Esophagus muscularis mucosa (tissue), 4 donors: Measurements from ENCODE around the gene MLST8. TPM values are rescaled to one million over a fixed set of nuclear protein-coding genes. Genes with fewer than 3 reads are reported as not detected.
A peak's percentile ranks its signal among the peaks of the same experiment; 100 is the strongest.

Source experiments
- DNase-seq: peaks from one replicate; pipeline ENCODE4 v3.0.0-alpha.2; 2017; ENCODE audit errors: extremely low spot score
- H3K27ac ChIP-seq, 4 donors: fragments of 200-600 bp; sonication (generic); replicated peaks in 1 of 4; 1 replicate in 3 of 4; 2 replicates in 1 of 4; pipeline ENCODE4 v1.5.1; 2016 to 2019; ENCODE audit warnings: mild to moderate bottlenecking in 1 of 4
- H3K27me3 ChIP-seq, 4 donors: fragments of 200-600 bp; sonication (generic); one replicate each; pipeline versions ENCODE4 v1.5.1 to v1.6.0; 2016 to 2019
- H3K36me3 ChIP-seq, 4 donors: fragments of 200-600 bp; sonication (generic); one replicate each; pipeline ENCODE4 v1.5.1; 2016 to 2019
- H3K4me1 ChIP-seq, 4 donors: fragments of 200-600 bp; sonication (generic); one replicate each; pipeline ENCODE4 v1.5.1; 2016 to 2019
- H3K4me3 ChIP-seq, 4 donors: fragments of 200-600 bp; sonication (generic); 1 replicate in 2 of 4; 2 replicates in 2 of 4; pipeline ENCODE4 v1.5.1; 2016 to 2019; ENCODE audit warnings: mild to moderate bottlenecking in 4 of 4, moderate library complexity in 1 of 4
- H3K9me3 ChIP-seq, 4 donors: fragments of 200-600 bp; sonication (generic); 1 replicate in 3 of 4; 2 replicates in 1 of 4; pipeline ENCODE4 v1.5.1; 2016 to 2019
- CTCF ChIP-seq, 3 experiments: fragments of 200-600 bp in 2 of 3; fragments of 450-650 bp in 1 of 3; sonication (generic) in 2 of 3; IDR thresholded peaks; one replicate each; pipeline ENCODE4 v1.5.1; 2017 to 2019; ENCODE audit warnings: antibody characterized with exemption in 3 of 3, mild to moderate bottlenecking in 2 of 3, moderate library complexity in 1 of 3
- EP300 ChIP-seq: sonication (generic); formaldehyde crosslinking; IDR thresholded peaks from one replicate; pipeline ENCODE4 v1.6.1; 2017; ENCODE audit warnings: antibody characterized with exemption
- POLR2A ChIP-seq: fragments of 450-650 bp; IDR thresholded peaks from one replicate; pipeline ENCODE4 v1.6.1; 2017; ENCODE audit warnings: antibody characterized with exemption, moderate library complexity, mild to moderate bottlenecking, low read depth
- POLR2AphosphoS5 ChIP-seq, 2 donors: sonication (generic); formaldehyde crosslinking; IDR thresholded peaks; one replicate each; pipeline ENCODE4 v1.6.1; 2017; ENCODE audit warnings: antibody characterized with exemption in 2 of 2
- WGBS: methylation state at CpG from one replicate; pipeline ENCODE4 v1.1.5; 2018; 5-methylcytosine and 5-hydroxymethylcytosine counted together
- intact Hi-C: fragments of 100-400 bp; cut with DNase I; formaldehyde crosslinking; loops from one replicate; pipeline ENCODE4 v1.15.1; 2023
- total RNA-seq, 4 donors: library from RNA; depleted of rRNA; stranded (reverse); fragments of >200 nt; gene quantifications; one replicate each; pipeline versions ENCODE4 v1.1.0 to v1.2.1, GENCODE V29; 2016

Gene MLST8
- 10 to 100 TPM; 23.7 to 62.8 (median 36.3) TPM for total RNA-seq

- TF ChIP-seq EP300: no peak
- TF ChIP-seq POLR2A: peak; percentile 70
- peak; percentile 86 to 94 for TF ChIP-seq POLR2AphosphoS5 (IDR thresholded peaks at IDR 0.05)
- peak in 2 of 3 experiments; percentile 18 to 22 for TF ChIP-seq CTCF (IDR thresholded peaks at IDR 0.05)
- intact Hi-C loops: no loop called here
- H3K4me1 ChIP-seq: peaks cover 14 to 29% (median 23%) of the 10 kb centered on the region in 4 donors
- peak within 1 kb of the TSS; percentile 90 to 97 (median 96) for H3K27ac ChIP-seq
- DNase-seq: peak; percentile 96
- H3K36me3 ChIP-seq: peaks cover 20 to 39% (median 38%) of the 10 kb centered on the region in 4 donors
- no peaks in the 10 kb centered on the region for H3K27me3 ChIP-seq
- no peaks in the 10 kb centered on the region for H3K9me3 ChIP-seq
- under 1% methylated on average over 29 of the region's 93 CpGs for WGBS
- H3K4me3 ChIP-seq: peak within 1 kb of the TSS; percentile 65 to 87 (median 78)
Measured at GRCh38 chr16:2205104-2205966, at the start of gene MLST8. Gene MLST8, plus strand, starts transcription at chr16:2205454. Its CDS starts 632 bp downstream, at chr16:2206086.

DNA sequence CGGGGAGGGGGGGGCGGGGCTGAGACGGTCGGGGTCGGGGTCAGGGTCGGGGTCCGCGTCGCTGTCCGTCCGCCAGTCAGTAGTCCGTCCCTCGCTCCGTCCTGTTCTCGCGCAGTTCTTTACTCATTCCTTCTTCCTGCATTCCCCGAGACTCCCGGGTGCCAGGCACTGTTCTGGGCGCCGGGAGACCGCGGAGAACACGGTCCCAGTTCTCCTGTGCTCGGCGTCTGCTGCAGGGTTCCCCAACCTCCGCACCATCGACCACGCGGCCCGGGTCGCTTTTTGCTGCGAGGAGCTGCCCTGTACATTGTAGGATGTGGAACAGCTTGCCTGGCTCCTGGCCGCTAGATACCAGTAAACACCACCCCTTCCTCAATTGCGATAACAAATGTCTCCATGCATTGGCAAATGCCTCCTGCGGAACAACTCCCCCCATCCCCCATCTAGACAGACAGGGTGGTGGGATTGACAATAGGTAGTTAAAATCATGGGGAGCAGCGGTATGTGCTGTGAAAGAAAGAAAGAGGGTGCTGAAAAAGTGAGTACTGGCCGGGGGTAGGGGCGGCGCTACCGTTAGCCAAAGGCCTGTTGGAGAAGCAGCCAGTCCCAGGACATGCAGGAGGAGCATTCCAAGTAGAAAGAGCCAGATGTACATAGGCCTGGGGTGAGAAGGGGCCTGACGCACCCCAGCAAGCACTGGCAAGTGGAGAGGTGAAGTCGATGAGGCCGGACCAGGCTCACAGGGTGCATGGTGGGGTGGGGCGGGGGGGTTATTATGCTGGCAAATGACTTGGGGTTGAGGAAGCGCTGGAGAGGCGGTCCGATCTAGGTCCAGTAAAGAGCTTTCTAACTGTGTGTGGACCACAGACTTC is 49.0 kb upstream of the MLST8 start:
- no peaks in the 10 kb centered on the region for H3K27me3 ChIP-seq
- H3K4me1 ChIP-seq: peaks cover 77 to 91% (median 89%) of the 10 kb centered on the region in 4 donors
- peak overlapping the region; percentile 90 to 96 (median 93) for H3K27ac ChIP-seq
- H3K4me3 ChIP-seq: peak overlapping the region; percentile 62 to 92 (median 71)
- intact Hi-C loops: loop anchor here (5.0 kb wide), 1 partner anchor 96 kb away; the partner anchor contains the start of gene ECI1
- WGBS: 13% methylated on average over 12 of the region's 47 CpGs
- TF ChIP-seq CTCF (IDR thresholded peaks at IDR 0.05) (no peak), POLR2AphosphoS5 (IDR thresholded peaks at IDR 0.05) (no peak), EP300 (no peak), POLR2A (no peak)
- no peak for DNase-seq
- H3K9me3 ChIP-seq: no peaks in the 10 kb centered on the region
- peaks cover 0 to 11% (median 6%) of the 10 kb centered on the region in 4 donors for H3K36me3 ChIP-seq

GRCh38 chr16:2156849-2157224 is 48.4 kb upstream of the MLST8 start:
- no peak for DNase-seq
- Histone ChIP-seq H3K4me3 (peak overlapping the region; percentile 62 to 92 (median 71)), H3K4me1 (peaks cover 71 to 91% (median 89%) of the 10 kb centered on the region in 4 donors), H3K9me3 (no peaks in the 10 kb centered on the region), H3K36me3 (peaks cover 0 to 5% (median 1%) of the 10 kb centered on the region in 4 donors), H3K27ac (peak overlapping the region; percentile 90 to 96 (median 93)), H3K27me3 (no peaks in the 10 kb centered on the region)
- TF ChIP-seq POLR2A (no peak), POLR2AphosphoS5 (IDR thresholded peaks at IDR 0.05) (no peak), EP300 (no peak), CTCF (IDR thresholded peaks at IDR 0.05) (no peak)
- intact Hi-C loops: loop anchor here (5.0 kb wide), 1 partner anchor 95 kb away; the partner anchor contains the start of gene ECI1
- 57% methylated on average over 5 of the region's 5 CpGs for WGBS

DNA sequence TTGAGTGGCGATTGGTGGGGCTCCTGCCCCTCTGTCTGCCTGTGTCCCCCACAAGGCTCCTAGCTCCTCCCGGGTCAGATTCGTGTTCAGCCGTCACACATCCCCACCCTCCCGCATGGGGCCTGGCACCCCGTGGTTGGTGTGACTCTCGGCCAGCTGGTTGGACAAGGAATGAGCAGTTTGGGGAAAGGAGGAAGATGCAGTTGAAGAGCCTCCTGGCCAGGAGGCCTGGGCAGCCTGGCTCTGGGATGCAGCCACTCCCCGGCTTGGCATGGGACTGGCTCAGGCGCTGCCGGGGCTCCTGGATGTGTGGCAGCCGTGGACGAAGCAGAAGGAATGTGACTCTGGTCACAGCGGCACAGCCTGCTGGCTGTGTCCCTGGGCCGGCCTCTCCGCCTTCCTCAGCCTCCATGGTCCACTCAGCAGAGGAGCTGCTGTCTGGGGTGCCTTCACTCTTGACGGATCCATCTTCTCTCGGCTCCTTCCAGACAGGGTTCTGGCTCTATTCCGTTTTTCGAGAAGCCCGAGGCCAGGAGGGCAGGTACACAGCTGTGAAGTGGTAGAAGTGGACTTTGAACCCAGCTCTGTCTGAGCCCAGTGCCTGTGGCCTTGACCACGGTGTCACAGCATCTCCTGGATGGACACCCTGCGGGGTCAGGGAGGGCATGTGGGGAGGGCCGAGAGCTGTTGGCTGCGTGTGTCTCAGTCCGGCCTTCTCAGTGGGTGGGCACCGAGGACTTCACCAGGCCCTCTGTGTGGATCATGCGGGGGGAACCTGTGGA is 47.6 kb upstream of the MLST8 start:
- H3K9me3 ChIP-seq: no peaks in the 10 kb centered on the region
- H3K4me1 ChIP-seq: peaks cover 63 to 91% (median 89%) of the 10 kb centered on the region in 4 donors
- H3K27ac ChIP-seq: peak overlapping the region; percentile 90 to 96 (median 93)
- no peaks in the 10 kb centered on the region for H3K36me3 ChIP-seq
- intact Hi-C loops: loop anchor here (5.0 kb wide), 1 partner anchor 95 kb away; the partner anchor contains the start of gene ECI1
- peak overlapping the region; percentile 13 to 92 (median 71) for H3K4me3 ChIP-seq
- H3K27me3 ChIP-seq: no peaks in the 10 kb centered on the region
- 55% methylated on average over 19 of the region's 27 CpGs for WGBS
- TF ChIP-seq EP300 (no peak), POLR2A (no peak), POLR2AphosphoS5 (IDR thresholded peaks at IDR 0.05) (peak; percentile 48 to 68)
- no peak for DNase-seq
